SH-SY5Y (cell line): ENCODE data around the gene GFRA3.

Experiments used
- GATA2 ChIP-seq: IDR thresholded peaks from 2 replicates; pipeline ENCODE4 v1.6.1; 2011; ENCODE audit warnings: mild to moderate bottlenecking, low read depth, low read length
- GATA3 ChIP-seq: IDR thresholded peaks from 2 replicates; pipeline ENCODE4 v1.6.1; 2011; ENCODE audit warnings: low read depth, mild to moderate bottlenecking, low read length, moderate library complexity

- TF ChIP-seq GATA2 (no peak), GATA3 (no peak)
These were observed 1.5 kb upstream of the GFRA3 start for GRCh38 chr5:138275895-138276294.
